GM19455 (cell line): ENCODE data around the gene CLEC4D.
"Not testable (repeated sequence)": the region's sequence is repeated elsewhere in the genome, so short reads cannot be mapped to it uniquely, and the experiment has no call there.

ENCODE experiments used
- ATAC-seq: cut with Tn5 transposase; IDR thresholded peaks from one replicate; pipeline ENCODE4 v1.9.1; 2021; ENCODE audit not compliant: unreplicated experiment

The CLEC4D gene

GRCh38 chr12:8527250-8528130, 14.2 kb downstream of the CLEC4D start:
- ATAC-seq, result no peak

GRCh38 chr12:8532045-8532444, 18.7 kb downstream of the CLEC4D start:
- no peak for ATAC-seq

- not testable (repeated sequence) for ATAC-seq
Observed at GRCh38 chr12:8537820-8538219, 24.5 kb downstream of the CLEC4D start.

- not testable (repeated sequence) for ATAC-seq
Observed at GRCh38 chr12:8540831-8541230, 27.5 kb downstream of the CLEC4D start, which contains the start of gene CLEC4E. CLEC4E (minus strand) TSS chr12:8540905; CDS start chr12:8540797, 108 bp downstream.

GRCh38 chr12:8541562-8541961, 28.3 kb downstream of the CLEC4D start:
- no peak for ATAC-seq

GRCh38 chr12:8544295-8544694, 31.0 kb downstream of the CLEC4D start:
- peak; percentile 71 for ATAC-seq

GRCh38 chr12:8546591-8546990, 33.3 kb downstream of the CLEC4D start:
- ATAC-seq, result no peak

GRCh38 chr12:8547645-8548044, 34.3 kb downstream of the CLEC4D start:
- no peak for ATAC-seq

GRCh38 chr12:8548192-8548591, 34.9 kb downstream of the CLEC4D start:
- ATAC-seq, result no peak

- ATAC-seq, result no peak
Observed at GRCh38 chr12:8549381-8549780, 36.1 kb downstream of the CLEC4D start.

GRCh38 chr12:8553088-8553627, 39.9 kb downstream of the CLEC4D start:
- no peak for ATAC-seq

GRCh38 chr12:8554451-8555195, 41.3 kb downstream of the CLEC4D start:
- ATAC-seq, result no peak

- ATAC-seq, result no peak
Observed at GRCh38 chr12:8556531-8557097, 43.3 kb downstream of the CLEC4D start.

GRCh38 chr12:8559676-8560075, 46.4 kb downstream of the CLEC4D start:
- no peak for ATAC-seq

GRCh38 chr12:8561011-8561410, 47.7 kb downstream of the CLEC4D start:
- no peak for ATAC-seq

GRCh38 chr12:8562310-8562709, 49.0 kb downstream of the CLEC4D start:
- no peak for ATAC-seq

GRCh38 chr12:8563356-8563755, 50.1 kb downstream of the CLEC4D start:
- ATAC-seq, result no peak

- ATAC-seq, result no peak
Observed at GRCh38 chr12:8564656-8565055, 51.4 kb downstream of the CLEC4D start.

- not testable (repeated sequence) for ATAC-seq
Observed at GRCh38 chr12:8566052-8566451, 52.7 kb downstream of the CLEC4D start.

GRCh38 chr12:8566525-8566924, 53.2 kb downstream of the CLEC4D start:
- no peak for ATAC-seq
